T-cell (primary cell): ENCODE results near the gene GOLGA6C. TPM values are rescaled to one million over a fixed set of nuclear protein-coding genes. Genes with fewer than 3 reads are reported as not detected.
"Not testable (repeated sequence)": the region's sequence is repeated elsewhere in the genome, so short reads cannot be mapped to it uniquely, and the experiment has no call there.

ENCODE experiments used
- ATAC-seq, 4 experiments: fragments of 200-7000 bp in 3 of 4; fragments of 150-1000 bp in 1 of 4; cut with Tn5 transposase; replicated peaks in 1 of 4; 1 replicate in 3 of 4; 2 replicates in 1 of 4; pipeline ENCODE4 v1.10.0; 2021; ENCODE audit warnings: moderate library complexity in 3 of 4, mild to moderate bottlenecking in 2 of 4, moderate number of reproducible peaks in 1 of 4
- CTCF ChIA-PET, 2 donors: fragments of 300-600 bp; sonication (Branson Sonifier 250); formaldehyde crosslinking; loops; one replicate each; lab custom pipeline; 2022; ENCODE audit warnings: antibody characterized with exemption in 2 of 2; lab: Charles Lee
- POLR2A ChIA-PET, 2 donors: fragments of 300-600 bp; sonication (Branson Sonifier 250); formaldehyde crosslinking; loops; one replicate each; lab custom pipeline; 2022; ENCODE audit warnings: antibody characterized with exemption in 2 of 2; lab: Charles Lee
- DNase-seq, 35 experiments: peaks; one replicate each; pipeline versions ENCODE4 v3.0.0 to v3.0.0-alpha.2; 2013 to 2023
- H3K27ac ChIP-seq: one replicate; pipeline ENCODE4 v1.5.1; 2013; ENCODE audit warnings: low read length
- H3K27me3 ChIP-seq, 2 experiments: replicated peaks in 1 of 2; 1 replicate in 1 of 2; 2 replicates in 1 of 2; pipeline versions ENCODE4 v1.6.1 to v1.7.0; 2013; ENCODE audit warnings: low read length in 1 of 2, mixed read lengths in 1 of 2; ENCODE audit not compliant: control insufficient read depth in 2 of 2, insufficient read depth in 2 of 2; ENCODE audit errors: extremely low read depth in 1 of 2
- H3K36me3 ChIP-seq, 2 donors: 1 replicate in 1 of 2; 2 replicates in 1 of 2; pipeline versions ENCODE4 v1.6.1 to v1.7.0; 2013; ENCODE audit warnings: low read length in 1 of 2; ENCODE audit not compliant: control insufficient read depth in 2 of 2, insufficient read depth in 1 of 2; ENCODE audit errors: extremely low read depth in 1 of 2
- H3K4me1 ChIP-seq, 2 experiments: 1 replicate in 1 of 2; 2 replicates in 1 of 2; pipeline versions ENCODE4 v1.6.1 to v1.7.0; 2013; ENCODE audit warnings: low read length in 2 of 2, mixed read lengths in 1 of 2; ENCODE audit not compliant: insufficient read depth in 2 of 2, control insufficient read depth in 1 of 2; ENCODE audit errors: extremely low read depth in 1 of 2
- H3K4me3 ChIP-seq, 2 donors: 1 replicate in 1 of 2; 2 replicates in 1 of 2; pipeline versions ENCODE4 v1.5.1 to v1.7.0; 2013; ENCODE audit warnings: mild to moderate bottlenecking in 2 of 2, low read length in 1 of 2, moderate library complexity in 1 of 2; ENCODE audit not compliant: control insufficient read depth in 1 of 2; ENCODE audit errors: extremely low read depth in 1 of 2
- H3K9me3 ChIP-seq: 2 replicates; pipeline ENCODE4 v1.7.0; 2013
- H3K27ac Mint-ChIP-seq, 2 donors: one replicate each; pipeline ENCODE4 v1.8.0; 2020 to 2021; ENCODE audit warnings: mild to moderate bottlenecking in 2 of 2, mixed read lengths in 2 of 2
- H3K27me3 Mint-ChIP-seq, 2 donors: one replicate each; pipeline ENCODE4 v1.8.0; 2021 to 2022; ENCODE audit warnings: mixed read lengths in 2 of 2
- H3K36me3 Mint-ChIP-seq: one replicate; pipeline ENCODE4 v1.8.0; 2021; ENCODE audit warnings: mixed read lengths
- H3K4me1 Mint-ChIP-seq, 3 donors: one replicate each; pipeline ENCODE4 v1.8.0; 2020 to 2022; ENCODE audit warnings: mixed read lengths in 3 of 3, mild to moderate bottlenecking in 1 of 3
- H3K4me3 Mint-ChIP-seq, 3 donors: one replicate each; pipeline ENCODE4 v1.8.0; 2020 to 2022; ENCODE audit warnings: mild to moderate bottlenecking in 3 of 3, mixed read lengths in 3 of 3, moderate library complexity in 3 of 3
- H3K9me3 Mint-ChIP-seq, 3 donors: one replicate each; pipeline ENCODE4 v1.8.0; 2020 to 2022; ENCODE audit warnings: mixed read lengths in 3 of 3
- WGBS: methylation state at CpG from one replicate; pipeline ENCODE4 v1.1.5; 2013; ENCODE audit warnings: missing lambda C conversion rate; ENCODE audit not compliant: insufficient coverage; 5-methylcytosine and 5-hydroxymethylcytosine counted together
- total RNA-seq, 35 experiments: library from RNA in 6 of 35; stranded (reverse) in 6 of 35; fragments of 120-200 nt in 1 of 35; gene quantifications; one replicate each; pipeline versions ENCODE4 v1.2.1 to v1.2.4 and lab custom pipeline; 2013 to 2026

Gene GOLGA6C
- total RNA-seq, 5 donors from 2014 or later (not counting 1 experiment from before 2014, with no cell fraction given) = not detected

GRCh38 chr15:75217012-75217411 lies 41.1 kb upstream of the GOLGA6C start:
- CTCF ChIA-PET = no interaction called here
- no peaks in the 10 kb centered on the region for H3K27me3 Mint-ChIP-seq
- ATAC-seq = no peak

DNA sequence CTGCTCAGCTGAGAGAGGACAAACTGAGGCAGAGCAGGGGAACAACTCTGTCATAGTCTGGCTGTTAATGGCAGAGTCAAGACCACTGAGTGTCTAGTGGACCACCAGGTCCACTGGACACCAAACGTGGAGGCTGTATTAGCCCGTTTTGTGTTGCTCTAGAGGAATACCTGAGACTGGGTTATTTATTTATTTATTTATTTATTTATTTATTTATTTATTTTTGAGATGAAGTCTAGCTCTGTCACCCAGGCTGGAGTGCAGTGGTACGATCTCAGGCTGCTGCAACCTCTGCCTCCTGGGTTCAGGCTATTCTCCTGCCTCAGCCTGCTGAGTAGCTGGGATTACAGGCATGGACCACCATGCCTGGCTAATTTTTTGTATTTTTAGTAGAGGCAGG lies 40.6 kb upstream of the GOLGA6C start:
- POLR2A ChIA-PET, DNase-seq, H3K27me3 ChIP-seq, H3K36me3 Mint-ChIP-seq, H3K4me1 ChIP-seq, H3K27ac ChIP-seq, H3K36me3 ChIP-seq, H3K4me1 Mint-ChIP-seq, H3K27ac Mint-ChIP-seq, CTCF ChIA-PET, H3K9me3 Mint-ChIP-seq, ATAC-seq, H3K4me3 ChIP-seq, H3K9me3 ChIP-seq, H3K27me3 Mint-ChIP-seq, H3K4me3 Mint-ChIP-seq: not testable (repeated sequence)
- 60% methylated on average over 1 of the region's 3 CpGs for WGBS

More at GRCh38 chr15:75217012-75217411, 41.1 kb upstream of the GOLGA6C start:
- no peaks in the 10 kb centered on the region for H3K4me1 Mint-ChIP-seq
- Histone ChIP-seq H3K9me3 (no peaks in the 10 kb centered on the region), H3K4me3 (no peak overlapping the region), H3K27me3 (no peaks in the 10 kb centered on the region), H3K36me3 (peaks cover 9 to 13% of the 10 kb centered on the region in 2 donors), H3K4me1 (no peaks in the 10 kb centered on the region), H3K27ac (no peak overlapping the region)
- 100% methylated on average over 5 of the region's 6 CpGs for WGBS
- peaks cover 6% of the 10 kb centered on the region for H3K36me3 Mint-ChIP-seq
- no peak overlapping the region for H3K4me3 Mint-ChIP-seq
- H3K27ac Mint-ChIP-seq = no peak overlapping the region
- no peaks in the 10 kb centered on the region for H3K9me3 Mint-ChIP-seq
- POLR2A ChIA-PET = no interaction called here
- DNase-seq = no peak

GRCh38 chr15:75219507-75219929 lies 38.6 kb upstream of the GOLGA6C start:
- WGBS = 70% methylated on average over 2 of the region's 4 CpGs

GRCh38 chr15:75223688-75224087 lies 34.4 kb upstream of the GOLGA6C start:
- POLR2A ChIA-PET = no interaction called here
- Mint-ChIP-seq H3K27me3 (peaks cover 0 to 2% of the 10 kb centered on the region in 2 donors), H3K27ac (no peak overlapping the region), H3K4me1 (no peaks in the 10 kb centered on the region), H3K9me3 (no peaks in the 10 kb centered on the region), H3K36me3 (no peaks in the 10 kb centered on the region), H3K4me3 (no peak overlapping the region)
- CTCF ChIA-PET = no interaction called here
- Histone ChIP-seq H3K4me1 (no peaks in the 10 kb centered on the region), H3K9me3 (no peaks in the 10 kb centered on the region), H3K36me3 (no peaks in the 10 kb centered on the region), H3K4me3 (no peak overlapping the region), H3K27ac (no peak overlapping the region), H3K27me3 (peaks cover 0 to 21% of the 10 kb centered on the region in 2 experiments)
- DNase-seq (no peak), ATAC-seq (no peak)
- WGBS = 100% methylated on average over 3 of the region's 6 CpGs

More at GRCh38 chr15:75219507-75219929, 38.6 kb upstream of the GOLGA6C start:
- H3K9me3 ChIP-seq, H3K27me3 Mint-ChIP-seq, DNase-seq, H3K4me3 ChIP-seq, H3K27ac ChIP-seq, H3K4me1 Mint-ChIP-seq, H3K4me1 ChIP-seq, CTCF ChIA-PET, H3K36me3 ChIP-seq, H3K27me3 ChIP-seq, ATAC-seq, H3K9me3 Mint-ChIP-seq, H3K27ac Mint-ChIP-seq, H3K4me3 Mint-ChIP-seq, POLR2A ChIA-PET, H3K36me3 Mint-ChIP-seq: not testable (repeated sequence)

DNA sequence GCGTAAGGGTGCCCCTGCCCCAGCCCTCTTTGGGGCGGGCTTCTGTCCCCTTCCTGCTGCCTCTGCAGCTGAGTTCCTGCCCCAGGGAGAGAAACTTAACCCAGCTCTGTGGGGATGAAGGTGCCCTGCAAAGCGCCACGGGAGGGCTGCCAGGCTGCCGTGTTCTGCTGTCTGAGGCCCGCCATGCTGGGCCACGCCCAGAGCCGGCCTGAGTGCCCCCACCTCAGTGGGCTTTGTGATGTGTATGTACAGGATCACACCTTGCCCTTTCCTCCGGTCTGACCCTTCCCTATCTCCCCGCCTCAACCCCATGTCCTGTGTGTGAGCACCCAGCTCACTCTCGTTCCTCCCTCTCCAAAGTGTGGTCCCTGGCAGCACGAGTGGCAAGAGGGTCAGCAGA lies 33.9 kb upstream of the GOLGA6C start:
- H3K4me3 ChIP-seq = no peak overlapping the region
- WGBS = 75% methylated on average over 5 of the region's 12 CpGs
- Mint-ChIP-seq H3K4me3 (no peak overlapping the region), H3K9me3 (no peaks in the 10 kb centered on the region), H3K27ac (no peak overlapping the region), H3K27me3 (peaks cover 0 to 3% of the 10 kb centered on the region in 2 donors), H3K36me3 (no peaks in the 10 kb centered on the region), H3K4me1 (no peaks in the 10 kb centered on the region)
- DNase-seq (no peak), ATAC-seq (no peak)
- H3K27me3 ChIP-seq = peaks cover 0 to 27% of the 10 kb centered on the region in 2 experiments
- POLR2A ChIA-PET = no interaction called here
- H3K36me3 ChIP-seq = no peaks in the 10 kb centered on the region
- H3K9me3 ChIP-seq = no peaks in the 10 kb centered on the region
- no peaks in the 10 kb centered on the region for H3K4me1 ChIP-seq
- CTCF ChIA-PET = no interaction called here
- no peak overlapping the region for H3K27ac ChIP-seq

DNA sequence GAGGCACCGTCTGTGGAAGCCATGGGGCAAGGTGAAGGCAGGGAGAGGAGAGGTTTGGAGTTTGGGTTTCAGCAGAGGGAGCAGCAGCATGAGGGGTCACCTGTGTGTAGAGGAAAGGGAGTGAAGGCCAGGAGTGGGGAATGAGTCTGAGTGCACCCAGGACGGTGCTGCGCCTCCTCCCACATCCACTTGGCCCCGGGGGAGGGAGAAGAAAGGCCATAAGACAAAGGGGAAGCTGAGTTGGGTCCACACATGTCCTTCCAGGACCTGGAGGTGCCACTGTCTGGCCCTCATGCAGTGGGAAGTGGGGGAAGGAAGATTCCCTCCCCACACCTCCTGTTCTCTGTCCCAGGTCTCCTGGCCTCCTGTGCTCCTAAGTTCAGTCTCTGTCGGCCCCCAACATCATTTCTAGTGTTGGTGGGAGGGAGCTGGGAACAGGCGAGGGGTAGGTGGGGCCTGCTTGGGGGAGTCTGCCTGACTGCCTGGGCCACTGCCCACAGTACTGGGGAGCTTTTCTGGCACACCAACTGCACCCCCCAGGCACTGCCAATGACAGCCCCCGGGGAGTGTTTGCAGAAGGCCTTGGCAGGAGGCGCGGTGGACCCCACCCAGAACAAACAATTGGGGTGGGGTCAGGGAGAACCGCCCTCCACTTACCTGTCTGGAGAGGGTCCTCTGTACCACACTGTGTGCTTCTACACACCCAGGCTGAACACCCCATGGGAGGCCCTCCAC lies 32.9 kb upstream of the GOLGA6C start:
- H3K4me1 ChIP-seq, H3K4me3 Mint-ChIP-seq, H3K27me3 Mint-ChIP-seq, H3K9me3 Mint-ChIP-seq, H3K4me3 ChIP-seq, H3K36me3 Mint-ChIP-seq, ATAC-seq, H3K4me1 Mint-ChIP-seq, DNase-seq, CTCF ChIA-PET, POLR2A ChIA-PET, H3K36me3 ChIP-seq, H3K9me3 ChIP-seq, H3K27ac ChIP-seq, H3K27ac Mint-ChIP-seq: not testable (repeated sequence)
- H3K27me3 ChIP-seq = peaks cover 0 to 33% of the 10 kb centered on the region in 2 experiments
- WGBS = 67% methylated on average over 1 of the region's 10 CpGs
